Forelimb muscle (tissue), 1 donor: ENCODE data around the gene COQ10A. TPM values are rescaled to one million over a fixed set of nuclear protein-coding genes. Genes with fewer than 3 reads are reported as not detected.
A peak's percentile ranks its signal among the peaks of the same experiment; 100 is the strongest.
"Not testable (repeated sequence)": the region's sequence is repeated elsewhere in the genome, so short reads cannot be mapped to it uniquely, and the experiment has no call there.

ENCODE experiments used
- DNase-seq: peaks from one replicate; pipeline ENCODE4 v3.0.0-alpha.2; 2013; ENCODE audit warnings: low read depth
- polyA plus RNA-seq: library from polyadenylated mRNA; unstranded; fragments of 120-200 nt; gene quantifications from one replicate; pipeline ENCODE4 v1.2.1, GENCODE V29; 2013; ENCODE audit not compliant: insufficient read length

Gene COQ10A
- polyA plus RNA-seq, 1 donor = 28.6 TPM

DNA sequence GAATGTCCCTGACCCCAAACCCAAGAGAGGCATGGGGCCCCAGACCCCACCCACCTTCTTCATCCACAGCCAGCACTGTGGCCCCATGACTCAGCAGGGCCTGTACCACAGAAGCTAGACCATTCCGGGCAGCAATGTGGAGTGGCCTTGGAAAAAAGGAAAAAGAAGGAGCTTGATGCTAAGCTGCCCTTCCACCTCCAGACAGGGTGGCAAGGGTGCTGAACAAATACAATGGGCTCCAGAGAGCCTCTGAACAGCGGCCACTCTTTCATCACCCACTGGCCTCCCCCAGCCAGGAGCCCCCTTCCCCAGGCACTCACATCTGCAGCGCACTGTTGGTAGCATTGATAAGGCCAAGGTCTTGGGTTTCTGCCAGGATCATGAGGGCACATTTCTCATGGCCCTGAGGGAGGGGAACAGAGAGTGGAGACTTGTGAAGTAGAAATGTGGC lies 23.0 kb upstream of the COQ10A start:
- DNase-seq = no peak

- DNase-seq = no peak
These were observed 22.2 kb upstream of the COQ10A start for GRCh38 chr12:56244494-56244893.

DNA sequence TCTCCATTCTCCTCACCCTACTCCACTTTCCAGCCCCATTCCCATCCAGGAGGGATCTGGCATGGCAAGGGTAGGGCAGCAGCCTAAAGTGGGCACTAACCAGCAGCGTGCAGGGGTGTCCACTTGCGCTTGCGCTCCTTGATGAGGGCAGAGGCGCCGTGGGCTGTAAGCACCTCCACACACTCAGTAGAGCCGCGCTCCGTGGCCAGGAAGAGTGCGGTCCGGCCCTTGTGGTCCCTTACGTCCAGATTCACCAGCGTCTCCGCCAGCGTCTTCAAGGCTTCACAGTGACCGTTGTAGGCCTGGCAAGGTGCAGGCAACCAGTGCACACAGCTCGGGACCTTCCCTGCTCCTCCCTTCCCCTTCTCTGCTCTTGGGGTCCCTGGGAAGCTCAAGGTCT lies 18.8 kb upstream of the COQ10A start:
- DNase-seq = no peak

DNA sequence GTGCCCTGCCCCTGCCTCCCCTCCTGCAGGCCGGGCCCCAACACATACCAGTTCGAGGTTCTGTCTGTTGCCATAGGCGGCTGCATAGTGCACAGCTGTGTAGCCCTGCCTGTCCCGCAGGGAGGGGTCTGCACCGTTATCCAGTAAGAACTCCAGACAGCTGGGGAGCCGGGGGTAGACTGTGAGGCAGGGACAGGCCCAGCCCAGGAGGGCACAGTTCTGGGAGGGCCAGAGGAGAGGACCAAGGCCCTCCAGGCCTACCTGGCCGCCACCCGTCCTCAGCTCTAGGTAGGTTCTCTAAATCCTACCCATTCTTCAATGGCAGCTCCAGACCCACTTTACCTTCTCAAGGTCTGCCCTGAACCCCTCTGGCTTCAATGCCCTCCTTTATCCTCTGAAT lies 18.0 kb upstream of the COQ10A start:
- no peak for DNase-seq

DNA sequence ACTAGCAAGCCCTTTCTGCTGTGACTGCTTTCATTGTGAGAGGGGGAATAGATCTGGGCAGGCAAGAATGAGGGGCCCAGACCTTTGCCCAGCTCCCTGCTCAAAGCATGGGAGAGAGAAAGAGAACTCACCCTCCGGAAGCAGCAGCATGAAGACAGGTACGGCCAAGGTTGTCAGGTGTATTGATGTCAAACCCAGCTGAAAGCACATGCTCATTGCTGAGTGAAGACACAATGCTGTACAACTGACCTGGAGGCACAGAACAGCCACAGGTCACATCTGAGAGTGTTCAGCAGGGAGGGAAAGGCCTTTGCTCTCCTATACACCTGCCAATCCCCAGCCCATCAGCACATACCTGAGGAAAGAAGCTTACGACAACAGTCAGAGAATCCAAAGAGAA lies 14.1 kb upstream of the COQ10A start:
- no peak for DNase-seq

DNA sequence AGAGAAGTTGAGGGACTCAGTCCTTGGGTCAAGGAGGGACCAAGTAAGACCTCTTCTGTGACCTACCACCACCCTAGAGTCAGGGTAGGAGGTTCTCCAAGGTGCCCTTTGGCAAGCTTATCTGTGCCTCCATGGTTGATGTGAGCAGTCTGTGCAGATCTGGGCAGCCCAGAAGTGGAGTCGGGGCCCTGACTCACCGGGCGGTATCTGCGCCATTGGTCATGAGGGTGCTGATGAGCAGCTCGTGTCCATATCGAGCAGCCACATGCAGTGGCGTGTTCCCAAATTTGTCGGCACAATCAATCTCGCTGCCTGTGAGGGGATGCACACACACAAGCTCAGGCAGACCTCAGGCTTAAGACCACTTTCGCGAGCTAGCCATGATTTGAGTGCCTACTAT lies 13.7 kb upstream of the COQ10A start:
- DNase-seq = no peak

- no peak for DNase-seq
These were observed 11.1 kb upstream of the COQ10A start for GRCh38 chr12:56255671-56256070.

DNA sequence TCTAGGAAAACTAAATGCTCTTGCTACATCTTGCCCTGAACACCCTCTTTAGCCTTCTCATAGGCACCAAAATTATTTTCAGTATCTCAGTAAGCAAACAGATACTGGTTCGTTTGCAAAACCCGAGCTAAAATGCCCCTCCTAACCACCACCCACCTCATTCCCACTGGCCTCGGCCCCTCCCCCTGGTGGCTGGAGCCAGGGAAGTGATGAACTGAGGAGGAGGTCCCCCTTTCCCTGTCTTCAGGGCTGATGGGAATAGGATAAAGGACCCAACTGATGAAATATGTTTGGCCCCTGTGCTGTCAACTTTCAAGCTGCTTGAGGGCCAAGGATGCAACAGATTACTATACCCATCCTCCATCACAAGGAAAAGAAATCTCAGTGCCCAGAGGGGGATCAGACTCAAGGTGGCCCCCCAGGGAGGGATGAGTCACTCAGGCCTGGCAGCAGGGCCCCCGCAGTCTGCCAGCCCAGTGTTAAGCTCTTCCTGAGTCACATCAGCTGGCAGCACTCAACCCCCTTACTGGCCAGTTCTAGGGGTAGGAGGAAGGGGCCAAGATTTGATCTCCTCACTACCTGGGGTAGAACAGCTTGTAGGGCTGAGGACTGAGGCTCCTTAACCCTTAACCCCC lies 10.3 kb upstream of the COQ10A start:
- DNase-seq = no peak

- DNase-seq = no peak
These were observed 9.7 kb upstream of the COQ10A start for GRCh38 chr12:56257071-56257470.

- DNase-seq = no peak
These were observed 9.2 kb upstream of the COQ10A start for GRCh38 chr12:56257491-56258067.

GRCh38 chr12:56258068-56258819 lies 8.5 kb upstream of the COQ10A start, which contains the start of gene ANKRD52:
Gene ANKRD52, minus strand, starts transcription at chr12:56258384. Its CDS starts 115 bp downstream, at chr12:56258269.
- DNase-seq = peak; percentile 43

- DNase-seq = no peak
These were observed 7.9 kb upstream of the COQ10A start for GRCh38 chr12:56258820-56259183.

- DNase-seq = no peak
These were observed 6.4 kb upstream of the COQ10A start for GRCh38 chr12:56260380-56260779.

DNA sequence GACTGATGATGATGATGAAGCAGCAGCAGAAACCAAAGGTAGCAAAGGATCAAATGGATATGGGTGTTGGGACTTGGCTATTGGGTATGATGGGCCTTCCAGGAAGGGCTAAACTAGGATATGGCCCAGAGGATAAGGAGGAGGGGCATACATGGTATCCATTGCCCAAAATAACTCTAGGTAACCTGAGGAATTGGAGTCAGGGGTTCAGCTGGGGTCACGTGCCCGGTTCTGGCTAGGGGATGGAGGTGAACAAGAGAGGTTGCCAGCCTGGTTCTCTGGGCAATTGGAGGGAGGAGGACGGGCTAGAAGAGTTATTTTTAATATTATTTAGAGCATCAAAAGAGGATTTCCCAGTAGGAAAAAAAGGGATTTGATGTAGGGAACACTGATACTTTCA lies 5.8 kb upstream of the COQ10A start:
- no peak for DNase-seq

- DNase-seq = no peak
These were observed 5.1 kb upstream of the COQ10A start for GRCh38 chr12:56261503-56262232.

DNA sequence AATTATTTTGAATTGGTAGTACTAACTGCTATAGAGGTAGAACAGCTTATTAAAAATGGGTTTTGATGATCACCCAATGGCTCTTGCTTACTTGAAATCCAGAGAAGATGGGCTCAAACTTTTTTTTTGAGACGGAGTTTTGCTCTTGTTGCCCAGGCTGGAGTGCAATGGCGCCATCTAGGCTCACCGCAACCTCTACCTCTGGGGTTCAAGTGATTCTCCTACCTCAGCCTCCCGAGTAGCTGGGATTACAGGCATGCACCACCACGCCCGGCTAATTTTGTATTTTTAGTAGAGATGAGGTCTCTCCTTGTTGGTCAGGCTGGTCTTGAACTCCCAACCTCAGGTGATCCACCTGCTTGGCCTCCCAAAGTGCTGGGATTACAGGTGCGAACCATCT lies 3.8 kb upstream of the COQ10A start:
- DNase-seq = not testable (repeated sequence)

- not testable (repeated sequence) for DNase-seq
These were observed 562 bp upstream of the COQ10A start for GRCh38 chr12:56266068-56266692.

DNA sequence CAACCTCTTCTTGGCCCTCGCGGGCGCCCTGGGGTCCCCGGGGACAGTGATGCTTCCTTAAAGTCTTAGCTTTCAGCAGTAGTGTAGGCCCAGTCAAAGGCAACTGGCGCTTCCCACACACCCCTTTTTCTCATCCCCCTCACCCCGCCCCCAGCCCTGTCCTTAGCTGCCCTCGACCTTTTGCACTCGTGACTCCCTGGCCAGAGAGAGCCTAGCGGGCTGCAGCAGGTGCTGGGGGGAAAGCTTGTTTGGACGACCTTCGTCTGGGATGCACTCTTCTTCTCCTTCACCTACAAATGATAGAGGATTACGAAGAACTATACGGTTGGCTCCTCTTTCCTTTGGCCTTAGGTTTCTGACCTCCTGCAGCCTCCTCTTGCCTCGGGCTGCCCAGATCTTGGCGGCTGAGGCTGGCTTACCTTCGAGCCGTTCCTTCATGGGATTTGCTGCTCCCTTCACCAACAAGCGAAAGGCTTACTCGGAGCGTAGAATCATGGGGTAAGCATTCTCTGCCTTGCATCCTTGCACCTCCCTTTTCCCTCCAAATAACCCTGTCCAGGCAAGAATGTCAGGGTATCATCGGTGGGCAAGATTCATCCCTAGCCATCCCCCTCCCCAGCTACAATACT lies 815 bp downstream of the COQ10A start:
- DNase-seq = no peak

- no peak for DNase-seq
These were observed 4.3 kb downstream of the COQ10A start for GRCh38 chr12:56271031-56271430.

DNA sequence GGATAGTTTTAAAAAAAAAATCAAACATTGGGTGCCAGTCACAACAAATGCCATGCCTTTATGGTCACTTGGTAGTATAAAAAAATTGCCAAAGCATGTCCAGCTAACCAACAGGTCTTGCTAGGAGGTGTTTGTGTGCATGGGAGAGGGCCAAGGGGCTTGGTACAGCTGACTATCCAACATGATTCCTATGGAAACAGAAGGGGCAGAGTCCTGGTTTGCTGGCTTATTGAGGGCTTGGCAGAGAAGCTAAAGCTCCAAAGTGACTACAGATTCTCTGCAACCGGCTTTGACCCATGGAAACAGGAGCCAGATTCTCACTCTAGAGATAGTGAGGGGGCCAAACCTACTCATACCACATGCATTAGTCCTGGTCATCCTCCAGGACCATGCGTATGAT lies 5.7 kb downstream of the COQ10A start:
- not testable (repeated sequence) for DNase-seq

GRCh38 chr12:56274299-56274698 lies 7.6 kb downstream of the COQ10A start:
- DNase-seq = no peak
